Gastroesophageal sphincter (tissue), 3 donors: ENCODE measurements around the gene LFNG.

ENCODE experiments used
- EP300 ChIP-seq: sonication (generic); formaldehyde crosslinking; IDR thresholded peaks from one replicate; pipeline ENCODE4 v1.6.1; 2017; ENCODE audit warnings: antibody characterized with exemption, mild to moderate bottlenecking
- POLR2A ChIP-seq, 2 donors: fragments of 450-650 bp; IDR thresholded peaks; one replicate each; pipeline ENCODE4 v1.6.1; 2017; ENCODE audit warnings: antibody characterized with exemption in 2 of 2, mild to moderate bottlenecking in 2 of 2, moderate library complexity in 1 of 2
- TF ChIP-seq, protein P1 (sequence below), 4 experiments: fragments of 200-600 bp in 2 of 4; fragments of 450-650 bp in 2 of 4; sonication (generic) in 1 of 4; IDR thresholded peaks; one replicate each; pipeline ENCODE4 v1.5.1; 2017 to 2019; ENCODE audit warnings: antibody characterized with exemption in 4 of 4, mild to moderate bottlenecking in 2 of 4, moderate library complexity in 2 of 4

- TF ChIP-seq, protein P1, sequence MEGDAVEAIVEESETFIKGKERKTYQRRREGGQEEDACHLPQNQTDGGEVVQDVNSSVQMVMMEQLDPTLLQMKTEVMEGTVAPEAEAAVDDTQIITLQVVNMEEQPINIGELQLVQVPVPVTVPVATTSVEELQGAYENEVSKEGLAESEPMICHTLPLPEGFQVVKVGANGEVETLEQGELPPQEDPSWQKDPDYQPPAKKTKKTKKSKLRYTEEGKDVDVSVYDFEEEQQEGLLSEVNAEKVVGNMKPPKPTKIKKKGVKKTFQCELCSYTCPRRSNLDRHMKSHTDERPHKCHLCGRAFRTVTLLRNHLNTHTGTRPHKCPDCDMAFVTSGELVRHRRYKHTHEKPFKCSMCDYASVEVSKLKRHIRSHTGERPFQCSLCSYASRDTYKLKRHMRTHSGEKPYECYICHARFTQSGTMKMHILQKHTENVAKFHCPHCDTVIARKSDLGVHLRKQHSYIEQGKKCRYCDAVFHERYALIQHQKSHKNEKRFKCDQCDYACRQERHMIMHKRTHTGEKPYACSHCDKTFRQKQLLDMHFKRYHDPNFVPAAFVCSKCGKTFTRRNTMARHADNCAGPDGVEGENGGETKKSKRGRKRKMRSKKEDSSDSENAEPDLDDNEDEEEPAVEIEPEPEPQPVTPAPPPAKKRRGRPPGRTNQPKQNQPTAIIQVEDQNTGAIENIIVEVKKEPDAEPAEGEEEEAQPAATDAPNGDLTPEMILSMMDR (IDR thresholded peaks at IDR 0.05) = no peak
- TF ChIP-seq POLR2A (IDR thresholded peaks at IDR 0.05) (no peak), EP300 (no peak)
Measured at GRCh38 chr7:2559283-2559950, 39.8 kb downstream of the LFNG start.
